ENCODE measurements around the gene PTCSC3.

DNA sequence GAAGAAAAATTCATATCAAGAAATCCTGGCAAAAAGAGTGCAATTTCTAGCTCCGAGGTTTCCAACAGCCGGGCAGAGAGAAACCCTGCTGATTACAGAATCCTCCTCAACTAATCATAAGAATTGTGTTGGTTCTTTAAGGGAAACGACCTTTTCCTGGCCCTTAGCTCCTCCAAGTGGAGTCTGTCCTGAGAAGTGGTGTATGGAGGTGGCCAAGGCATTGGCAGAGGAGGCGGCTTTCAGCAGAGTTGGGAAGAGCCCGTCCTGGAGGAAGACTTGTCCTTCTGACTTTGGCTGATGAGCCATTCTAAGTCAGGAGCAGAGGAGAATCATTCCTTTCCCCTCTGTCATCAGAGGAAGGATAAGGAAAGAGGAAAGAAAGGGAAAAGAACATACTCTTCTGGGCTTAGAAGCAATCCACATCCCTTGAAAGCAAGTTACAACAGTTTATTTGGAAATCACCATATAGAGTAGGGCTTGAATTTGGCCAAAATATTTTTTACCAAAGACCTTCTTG is 46.5 kb upstream of the PTCSC3 start:
- no peak for TF ChIP-seq ZNF569 (CRISPR knock-in tag; IDR thresholded peaks at IDR 0.05; ENCODE audit: borderline replicate concordance)
- TF ChIP-seq, protein P1, sequence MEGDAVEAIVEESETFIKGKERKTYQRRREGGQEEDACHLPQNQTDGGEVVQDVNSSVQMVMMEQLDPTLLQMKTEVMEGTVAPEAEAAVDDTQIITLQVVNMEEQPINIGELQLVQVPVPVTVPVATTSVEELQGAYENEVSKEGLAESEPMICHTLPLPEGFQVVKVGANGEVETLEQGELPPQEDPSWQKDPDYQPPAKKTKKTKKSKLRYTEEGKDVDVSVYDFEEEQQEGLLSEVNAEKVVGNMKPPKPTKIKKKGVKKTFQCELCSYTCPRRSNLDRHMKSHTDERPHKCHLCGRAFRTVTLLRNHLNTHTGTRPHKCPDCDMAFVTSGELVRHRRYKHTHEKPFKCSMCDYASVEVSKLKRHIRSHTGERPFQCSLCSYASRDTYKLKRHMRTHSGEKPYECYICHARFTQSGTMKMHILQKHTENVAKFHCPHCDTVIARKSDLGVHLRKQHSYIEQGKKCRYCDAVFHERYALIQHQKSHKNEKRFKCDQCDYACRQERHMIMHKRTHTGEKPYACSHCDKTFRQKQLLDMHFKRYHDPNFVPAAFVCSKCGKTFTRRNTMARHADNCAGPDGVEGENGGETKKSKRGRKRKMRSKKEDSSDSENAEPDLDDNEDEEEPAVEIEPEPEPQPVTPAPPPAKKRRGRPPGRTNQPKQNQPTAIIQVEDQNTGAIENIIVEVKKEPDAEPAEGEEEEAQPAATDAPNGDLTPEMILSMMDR (CRISPR knock-in tag; IDR thresholded peaks at IDR 0.05), result no peak
- TF ChIP-seq, protein P2, sequence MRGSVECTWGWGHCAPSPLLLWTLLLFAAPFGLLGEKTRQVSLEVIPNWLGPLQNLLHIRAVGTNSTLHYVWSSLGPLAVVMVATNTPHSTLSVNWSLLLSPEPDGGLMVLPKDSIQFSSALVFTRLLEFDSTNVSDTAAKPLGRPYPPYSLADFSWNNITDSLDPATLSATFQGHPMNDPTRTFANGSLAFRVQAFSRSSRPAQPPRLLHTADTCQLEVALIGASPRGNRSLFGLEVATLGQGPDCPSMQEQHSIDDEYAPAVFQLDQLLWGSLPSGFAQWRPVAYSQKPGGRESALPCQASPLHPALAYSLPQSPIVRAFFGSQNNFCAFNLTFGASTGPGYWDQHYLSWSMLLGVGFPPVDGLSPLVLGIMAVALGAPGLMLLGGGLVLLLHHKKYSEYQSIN (CRISPR knock-in tag; IDR thresholded peaks at IDR 0.05; ENCODE audit: borderline replicate concordance), result no peak
- no peak for TF ChIP-seq FOSL1 (CRISPR knock-in tag; IDR thresholded peaks at IDR 0.05; ENCODE audit: borderline replicate concordance)
- TF ChIP-seq ZBTB20 (CRISPR knock-in tag; IDR thresholded peaks at IDR 0.05; ENCODE audit: borderline replicate concordance, low read depth), result no peak
- TF ChIP-seq HDAC2 (CRISPR knock-in tag; IDR thresholded peaks at IDR 0.05), result no peak
- no peak for TF ChIP-seq POLR2A (IDR thresholded peaks at IDR 0.05; ENCODE audit: insufficient read depth in 1 of 2, low read depth in 2 of 2, low read length in 2 of 2)
- no peak for TF ChIP-seq RFX5 (IDR thresholded peaks at IDR 0.05; ENCODE audit: low read depth, low read length)
- TF ChIP-seq HDAC6 (IDR thresholded peaks at IDR 0.05; ENCODE audit: low read depth, low read length), result no peak
- no peak for TF ChIP-seq KLF12 (CRISPR knock-in tag; IDR thresholded peaks at IDR 0.05; ENCODE audit: borderline replicate concordance)
- TF ChIP-seq RNF2 (conservative IDR thresholded peaks at IDR 0.05; ENCODE audit: low read depth), result no peak
- TF ChIP-seq, protein P3, sequence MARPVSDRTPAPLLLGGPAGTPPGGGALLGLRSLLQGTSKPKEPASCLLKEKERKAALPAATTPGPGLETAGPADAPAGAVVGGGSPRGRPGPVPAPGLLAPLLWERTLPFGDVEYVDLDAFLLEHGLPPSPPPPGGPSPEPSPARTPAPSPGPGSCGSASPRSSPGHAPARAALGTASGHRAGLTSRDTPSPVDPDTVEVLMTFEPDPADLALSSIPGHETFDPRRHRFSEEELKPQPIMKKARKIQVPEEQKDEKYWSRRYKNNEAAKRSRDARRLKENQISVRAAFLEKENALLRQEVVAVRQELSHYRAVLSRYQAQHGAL (CRISPR knock-in tag; IDR thresholded peaks at IDR 0.05; ENCODE audit: not compliant biosample characterization), result no peak
- no peak for TF ChIP-seq MTF1 (CRISPR knock-in tag; IDR thresholded peaks at IDR 0.05)
- TF ChIP-seq ZSCAN29 (CRISPR knock-in tag; conservative IDR thresholded peaks at IDR 0.05), result no peak

Data from HepG2 (cell line).